Bronchial epithelial cell (primary cell): ENCODE data around the gene PBRM1. TPM values are rescaled to one million over a fixed set of nuclear protein-coding genes. Genes with fewer than 3 reads are reported as not detected.
A peak's percentile ranks its signal among the peaks of the same experiment; 100 is the strongest.

ENCODE experiments used
- DNase-seq: peaks from one replicate; pipeline ENCODE4 v3.0.0-alpha.2; 2010; ENCODE audit warnings: low read depth
- FAIRE-seq: peaks from 2 replicates; lab custom pipeline; 2011; peaks lifted over from hg19 to GRCh38; lab: Jason Lieb, UNC
- H3K27me3 ChIP-seq: 2 replicates; pipeline ENCODE4 v1.5.1; 2011; ENCODE audit warnings: low read length; ENCODE audit not compliant: control insufficient read depth, insufficient read depth
- H3K36me3 ChIP-seq: 2 replicates; pipeline ENCODE4 v1.5.1; 2011; ENCODE audit warnings: low read length; ENCODE audit not compliant: control insufficient read depth, insufficient read depth
- H3K4me3 ChIP-seq: 2 replicates; pipeline ENCODE4 v1.5.1; 2011; ENCODE audit warnings: mild to moderate bottlenecking, low read depth, low read length, control low read depth
- CTCF ChIP-seq: IDR thresholded peaks from 2 replicates; pipeline ENCODE4 v1.5.1; 2011; ENCODE audit warnings: mild to moderate bottlenecking, moderate library complexity, low read length, control low read depth, inconsistent platforms; ENCODE audit not compliant: insufficient read depth, severe bottlenecking
- total RNA-seq: library from RNA; depleted of rRNA; stranded (reverse); fragments of >200 nt; gene quantifications from 2 replicates; pipeline ENCODE4 v1.2.1, GENCODE V29; 2014

PBRM1 gene
- total RNA-seq, 1 donor from 2014 or later, result 95.6 TPM

- peaks cover 4% of the 10 kb centered on the region for H3K36me3 ChIP-seq
- FAIRE-seq, result no peak
- peak; percentile 3 for DNase-seq
- no peak overlapping the region for H3K4me3 ChIP-seq
- H3K27me3 ChIP-seq, result no peaks in the 10 kb centered on the region
- no peak for TF ChIP-seq CTCF
Observed at GRCh38 chr3:52570076-52570475, 115.6 kb downstream of the PBRM1 start.

GRCh38 chr3:52568069-52568468, 117.6 kb downstream of the PBRM1 start:
- DNase-seq (no peak), FAIRE-seq (no peak)
- peaks cover 3% of the 10 kb centered on the region for H3K36me3 ChIP-seq
- no peak for TF ChIP-seq CTCF
- no peak overlapping the region for H3K4me3 ChIP-seq
- H3K27me3 ChIP-seq, result no peaks in the 10 kb centered on the region

GRCh38 chr3:52563984-52564383, 121.7 kb downstream of the PBRM1 start:
- TF ChIP-seq CTCF, result no peak
- H3K4me3 ChIP-seq, result no peak overlapping the region
- H3K27me3 ChIP-seq, result no peaks in the 10 kb centered on the region
- FAIRE-seq, result no peak
- H3K36me3 ChIP-seq, result peaks cover 9% of the 10 kb centered on the region
- no peak for DNase-seq

- no peak for TF ChIP-seq CTCF
- no peaks in the 10 kb centered on the region for H3K27me3 ChIP-seq
- no peak for DNase-seq
- no peak overlapping the region for H3K4me3 ChIP-seq
- H3K36me3 ChIP-seq, result peaks cover 10% of the 10 kb centered on the region
- FAIRE-seq, result no peak
Observed at GRCh38 chr3:52561028-52561747, 124.5 kb downstream of the PBRM1 start.

GRCh38 chr3:52558436-52558835, 127.3 kb downstream of the PBRM1 start:
- Histone ChIP-seq H3K4me3 (no peak overlapping the region), H3K27me3 (no peaks in the 10 kb centered on the region), H3K36me3 (peaks cover 11% of the 10 kb centered on the region)
- FAIRE-seq (peak; percentile 47), DNase-seq (no peak)
- TF ChIP-seq CTCF, result no peak
